CMK (cell line): ENCODE results near the gene KLHL22.
"Not testable (repeated sequence)": the region's sequence is repeated elsewhere in the genome, so short reads cannot be mapped to it uniquely, and the experiment has no call there.

Source experiments
- DNase-seq: peaks from one replicate; pipeline ENCODE4 v3.0.0-alpha.2; 2010; ENCODE audit warnings: low read depth

The KLHL22 gene

GRCh38 chr22:20400606-20401375 is 94.8 kb downstream of the KLHL22 start:
- no peak for DNase-seq

GRCh38 chr22:20399866-20400605 is 95.6 kb downstream of the KLHL22 start:
- DNase-seq, result no peak

GRCh38 chr22:20398420-20398819 is 97.2 kb downstream of the KLHL22 start:
- DNase-seq, result no peak

GRCh38 chr22:20397498-20397897 is 98.1 kb downstream of the KLHL22 start:
- DNase-seq, result no peak

GRCh38 chr22:20396639-20397038 is 99.0 kb downstream of the KLHL22 start:
- DNase-seq, result no peak

- no peak for DNase-seq
Measured at GRCh38 chr22:20395907-20396287, 99.7 kb downstream of the KLHL22 start.

- no peak for DNase-seq
Measured at GRCh38 chr22:20395181-20395906, 100.3 kb downstream of the KLHL22 start.

- DNase-seq, result peak; percentile 78
Measured at GRCh38 chr22:20393705-20394476, 101.7 kb downstream of the KLHL22 start, which contains the start of gene ZNF74. Gene ZNF74 (plus strand): TSS chr22:20394151. CDS start chr22:20394629, 478 bp downstream.

- DNase-seq, result no peak
Measured at GRCh38 chr22:20392983-20393704, 102.5 kb downstream of the KLHL22 start.

GRCh38 chr22:20392365-20392881 is 103.2 kb downstream of the KLHL22 start:
- DNase-seq, result not testable (repeated sequence)
